NCI-H2171 treated with DMSO at 0.1 percent for 48 hours (cell line): ENCODE measurements around the gene PNN.
"Not testable (repeated sequence)": the region's sequence is repeated elsewhere in the genome, so short reads cannot be mapped to it uniquely, and the experiment has no call there.

ENCODE experiments used
- DNase-seq: peaks from one replicate; lab custom pipeline; 2025; lab: John Stamatoyannopoulos, UW

The PNN gene

GRCh38 chr14:39181026-39181692 is 6.1 kb downstream of the PNN start:
- DNase-seq, result peak; percentile 29

- DNase-seq, result no peak
These were observed 6.6 kb downstream of the PNN start for GRCh38 chr14:39181693-39182047.

GRCh38 chr14:39182770-39183684 is 8.0 kb downstream of the PNN start:
- no peak for DNase-seq

GRCh38 chr14:39183685-39184003 is 8.6 kb downstream of the PNN start:
- not testable (repeated sequence) for DNase-seq

GRCh38 chr14:39184628-39185255 is 9.7 kb downstream of the PNN start:
- DNase-seq, result no peak

- no peak for DNase-seq
These were observed 10.4 kb downstream of the PNN start for GRCh38 chr14:39185256-39186049.

GRCh38 chr14:39186941-39187525 is 12.0 kb downstream of the PNN start:
- DNase-seq, result no peak

GRCh38 chr14:39203659-39204606 is 28.9 kb downstream of the PNN start:
- DNase-seq, result no peak

- not testable (repeated sequence) for DNase-seq
These were observed 32.4 kb downstream of the PNN start for GRCh38 chr14:39207430-39207829.

- DNase-seq, result no peak
These were observed 36.2 kb downstream of the PNN start for GRCh38 chr14:39211109-39211741.

GRCh38 chr14:39212034-39212433 is 37.0 kb downstream of the PNN start:
- DNase-seq, result no peak

GRCh38 chr14:39212693-39213092 is 37.6 kb downstream of the PNN start:
- DNase-seq, result no peak

GRCh38 chr14:39217214-39217879 is 42.3 kb downstream of the PNN start:
- no peak for DNase-seq

GRCh38 chr14:39218171-39218769 is 43.2 kb downstream of the PNN start:
- DNase-seq, result no peak

GRCh38 chr14:39219075-39219499 is 44.0 kb downstream of the PNN start:
- no peak for DNase-seq

- not testable (repeated sequence) for DNase-seq
These were observed 45.4 kb downstream of the PNN start for GRCh38 chr14:39220473-39220872.

GRCh38 chr14:39228044-39228443 is 53.0 kb downstream of the PNN start:
- no peak for DNase-seq

- DNase-seq, result no peak
These were observed 53.6 kb downstream of the PNN start for GRCh38 chr14:39228509-39229221.

- no peak for DNase-seq
These were observed 54.1 kb downstream of the PNN start for GRCh38 chr14:39229222-39229543.
